ENCODE results near the gene NAV2. TPM values are rescaled to one million over a fixed set of nuclear protein-coding genes. Genes with fewer than 3 reads are reported as not detected.

Gene NAV2
- total RNA-seq, 1 experiment from 2014 or later = 63.5 TPM

DNA sequence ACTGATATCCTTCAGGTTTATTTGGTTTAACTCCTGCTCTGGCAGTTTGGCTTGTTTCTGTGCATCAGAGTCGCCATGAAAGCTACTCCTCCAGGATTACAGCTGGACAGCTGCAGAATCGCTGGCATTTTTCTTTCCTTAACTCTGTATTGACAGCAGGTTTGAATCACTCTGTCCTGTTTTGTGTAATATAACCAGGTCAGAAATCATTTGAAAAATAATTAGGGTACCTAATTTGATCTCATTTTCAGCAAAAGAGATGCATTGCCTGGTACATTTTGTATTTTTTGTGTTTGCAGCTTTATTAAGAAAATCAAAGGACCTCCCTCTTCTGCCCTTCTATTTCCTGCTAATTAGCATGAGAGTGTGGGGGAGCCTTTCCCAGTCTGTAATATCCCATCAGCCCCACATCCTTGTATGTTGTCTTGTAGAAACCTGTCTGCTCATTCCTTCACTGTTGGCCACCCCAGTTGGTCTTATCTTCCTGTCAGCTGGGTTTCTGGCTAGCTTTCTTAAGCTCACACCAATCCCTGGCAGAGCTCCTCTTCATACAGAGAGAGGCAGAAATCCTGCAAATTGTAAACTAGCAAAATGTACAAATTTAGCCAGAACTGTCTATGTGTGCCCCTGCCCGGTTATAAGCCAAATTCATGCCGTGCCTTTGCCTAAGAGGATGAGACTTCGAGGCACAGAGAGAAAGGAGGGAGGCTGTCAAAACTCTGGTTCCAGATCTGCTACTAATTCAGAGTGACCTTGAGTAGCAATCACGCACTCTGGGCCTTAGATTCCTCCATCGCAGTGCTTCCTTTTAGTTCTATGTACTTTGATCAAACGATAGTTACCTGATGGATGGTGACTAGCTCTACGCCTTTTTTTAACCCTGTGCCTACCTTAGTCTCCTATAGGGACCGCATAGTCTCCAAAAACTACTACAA lies 200.6 kb downstream of the NAV2 start:
- peak overlapping the region; percentile 31 for H3K27ac Mint-ChIP-seq (ENCODE audit: unreplicated experiment)
- BruUV-seq (replicated peaks) = no TSS peak
- peak overlapping the region; percentile 30 for H3K4me3 Mint-ChIP-seq (ENCODE audit: unreplicated experiment)
- H3K9me3 Mint-ChIP-seq (ENCODE audit: unreplicated experiment) = no peaks in the 10 kb centered on the region
- intact Hi-C loops (cut with micrococcal nuclease; ENCODE audit: unreplicated experiment) = loop anchor here (1.0 kb wide), 4 partner anchors 9 to 108 kb away; no protein-coding TSS in a partner anchor
- no peak overlapping the region for H3K4me3 ChIP-seq (ENCODE audit: low read depth, low read length)
- no peaks in the 10 kb centered on the region for H3K9me3 ChIP-seq
- DNase-seq = no peak
- ChIA-PET POLR2A (no interaction called here), CTCF (interaction anchor here (1.3 to 2.4 kb wide), 3 partner anchors 10 to 41 kb away, joined by 7 to 8 read pairs (median 7); no protein-coding TSS in a partner anchor)
- H3K27me3 ChIP-seq (replicated peaks; ENCODE audit: control insufficient read depth, insufficient read depth, low read length) = no peaks in the 10 kb centered on the region
- H3K4me1 ChIP-seq = peaks cover 31% of the 10 kb centered on the region
- H3K36me3 Mint-ChIP-seq (ENCODE audit: insufficient read depth, unreplicated experiment) = peaks cover 17% of the 10 kb centered on the region
- TF ChIP-seq CTCF (IDR thresholded peaks at IDR 0.05; ENCODE audit: insufficient read depth in 1 of 2, low read depth in 1 of 2, low read length in 1 of 2, severe bottlenecking in 1 of 2, unreplicated experiment in 1 of 2) = no peak
- no peaks in the 10 kb centered on the region for H3K27me3 Mint-ChIP-seq (ENCODE audit: insufficient read depth, unreplicated experiment)
- H3K4me1 Mint-ChIP-seq (ENCODE audit: low read depth, unreplicated experiment) = peaks cover 54% of the 10 kb centered on the region
- no peaks in the 10 kb centered on the region for H3K36me3 ChIP-seq (ENCODE audit: control insufficient read depth, insufficient read depth, low read length)

GRCh38 chr11:19913893-19914249 lies 201.2 kb downstream of the NAV2 start:
- Mint-ChIP-seq H3K27ac (ENCODE audit: unreplicated experiment) (peak overlapping the region; percentile 31), H3K4me3 (ENCODE audit: unreplicated experiment) (peak overlapping the region; percentile 30), H3K27me3 (ENCODE audit: insufficient read depth, unreplicated experiment) (no peaks in the 10 kb centered on the region), H3K4me1 (ENCODE audit: low read depth, unreplicated experiment) (peaks cover 50% of the 10 kb centered on the region), H3K9me3 (ENCODE audit: unreplicated experiment) (no peaks in the 10 kb centered on the region), H3K36me3 (ENCODE audit: insufficient read depth, unreplicated experiment) (peaks cover 17% of the 10 kb centered on the region)
- no peak overlapping the region for H3K4me3 ChIP-seq (ENCODE audit: low read depth, low read length)
- peaks cover 31% of the 10 kb centered on the region for H3K4me1 ChIP-seq
- BruUV-seq (replicated peaks) = no TSS peak
- H3K9me3 ChIP-seq = no peaks in the 10 kb centered on the region
- H3K27me3 ChIP-seq (replicated peaks; ENCODE audit: control insufficient read depth, insufficient read depth, low read length) = no peaks in the 10 kb centered on the region
- TF ChIP-seq CTCF (IDR thresholded peaks at IDR 0.05; ENCODE audit: insufficient read depth in 1 of 2, low read depth in 1 of 2, low read length in 1 of 2, severe bottlenecking in 1 of 2, unreplicated experiment in 1 of 2) = no peak
- no peak for DNase-seq
- H3K36me3 ChIP-seq (ENCODE audit: control insufficient read depth, insufficient read depth, low read length) = no peaks in the 10 kb centered on the region
- ChIA-PET POLR2A (no interaction called here), CTCF (interaction anchor here (0.5 to 2.4 kb wide), 3 partner anchors 10 to 205 kb away, joined by 5 to 8 read pairs (median 7); no protein-coding TSS in a partner anchor)
- intact Hi-C loops (cut with micrococcal nuclease; ENCODE audit: unreplicated experiment) = no loop called here

DNA sequence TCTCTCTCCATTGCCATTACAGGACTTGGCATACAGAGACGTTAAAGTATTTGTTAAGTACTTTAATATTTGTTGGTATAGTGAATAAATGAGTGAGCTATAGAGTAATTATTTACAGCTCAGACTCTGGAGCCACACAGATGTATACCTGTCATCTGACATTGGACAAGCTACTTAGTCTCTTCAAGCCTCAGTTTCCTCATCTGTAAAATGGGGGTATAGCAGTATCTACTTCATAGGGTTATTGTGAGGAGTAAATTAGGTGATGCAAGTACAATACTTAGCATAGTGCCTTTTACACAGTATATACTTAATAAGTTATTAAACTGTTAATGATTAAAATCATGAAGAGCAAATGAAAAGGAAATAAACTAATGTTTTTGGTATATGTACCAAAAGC lies 203.2 kb downstream of the NAV2 start:
- Mint-ChIP-seq H3K4me1 (ENCODE audit: low read depth, unreplicated experiment) (peaks cover 37% of the 10 kb centered on the region), H3K27me3 (ENCODE audit: insufficient read depth, unreplicated experiment) (no peaks in the 10 kb centered on the region), H3K27ac (ENCODE audit: unreplicated experiment) (no peak overlapping the region), H3K4me3 (ENCODE audit: unreplicated experiment) (peak overlapping the region; percentile 6), H3K9me3 (ENCODE audit: unreplicated experiment) (no peaks in the 10 kb centered on the region), H3K36me3 (ENCODE audit: insufficient read depth, unreplicated experiment) (peaks cover 17% of the 10 kb centered on the region)
- peaks cover 31% of the 10 kb centered on the region for H3K4me1 ChIP-seq
- BruUV-seq (replicated peaks) = no TSS peak
- no peak overlapping the region for H3K4me3 ChIP-seq (ENCODE audit: low read depth, low read length)
- ChIA-PET POLR2A (no interaction called here), CTCF (no interaction called here)
- H3K27me3 ChIP-seq (replicated peaks; ENCODE audit: control insufficient read depth, insufficient read depth, low read length) = no peaks in the 10 kb centered on the region
- intact Hi-C loops (cut with micrococcal nuclease; ENCODE audit: unreplicated experiment) = no loop called here
- TF ChIP-seq CTCF (IDR thresholded peaks at IDR 0.05; ENCODE audit: insufficient read depth in 1 of 2, low read depth in 1 of 2, low read length in 1 of 2, severe bottlenecking in 1 of 2, unreplicated experiment in 1 of 2) = no peak
- no peaks in the 10 kb centered on the region for H3K9me3 ChIP-seq
- H3K36me3 ChIP-seq (ENCODE audit: control insufficient read depth, insufficient read depth, low read length) = no peaks in the 10 kb centered on the region
- DNase-seq = no peak
